Osteoblast (primary cell): ENCODE data around the gene GSK3A. TPM values are rescaled to one million over a fixed set of nuclear protein-coding genes. Genes with fewer than 3 reads are reported as not detected.

ENCODE experiments used
- DNase-seq: peaks from one replicate; pipeline ENCODE4 v3.0.0; 2011; ENCODE audit warnings: low spot score, mixed read lengths; ENCODE audit not compliant: insufficient read length; ENCODE audit errors: missing footprints
- H2AFZ ChIP-seq: 2 replicates; pipeline ENCODE4 v1.6.0; 2011; ENCODE audit warnings: mild to moderate bottlenecking, low read length
- H3K27ac ChIP-seq: 2 replicates; pipeline ENCODE4 v1.5.1; 2011; ENCODE audit warnings: mild to moderate bottlenecking, low read depth, low read length, moderate library complexity
- H3K27me3 ChIP-seq: 2 replicates; pipeline ENCODE4 v1.6.0; 2012; ENCODE audit warnings: mild to moderate bottlenecking, control low read depth, inconsistent platforms, low read length, moderate library complexity; ENCODE audit not compliant: insufficient read depth
- H3K36me3 ChIP-seq: 2 replicates; pipeline ENCODE4 v1.5.1; 2011; ENCODE audit warnings: mild to moderate bottlenecking, low read length, control low read depth, moderate library complexity; ENCODE audit not compliant: insufficient read depth
- H3K4me1 ChIP-seq: 2 replicates; pipeline ENCODE4 v1.5.1; 2011; ENCODE audit warnings: mild to moderate bottlenecking, low read length, control low read depth, moderate library complexity; ENCODE audit not compliant: insufficient read depth
- H3K4me2 ChIP-seq: 2 replicates; pipeline ENCODE4 v1.6.0; 2011; ENCODE audit warnings: mild to moderate bottlenecking, low read length; ENCODE audit not compliant: insufficient read depth
- H3K4me3 ChIP-seq: fragments of 200-600 bp; sonication (generic); 3 replicates; pipeline ENCODE4 v1.5.1; 2012; ENCODE audit warnings: mild to moderate bottlenecking, low read length, inconsistent platforms; ENCODE audit not compliant: insufficient read depth
- H3K79me2 ChIP-seq: 2 replicates; pipeline ENCODE4 v1.6.0; 2012; ENCODE audit warnings: mild to moderate bottlenecking, low read length, control low read depth, inconsistent platforms; ENCODE audit not compliant: insufficient read depth
- H3K9me3 ChIP-seq: 2 replicates; pipeline ENCODE4 v1.5.1; 2011; ENCODE audit warnings: low read depth, low read length, control low read depth
- H4K20me1 ChIP-seq: 2 replicates; pipeline ENCODE4 v1.6.0; 2012; ENCODE audit warnings: mild to moderate bottlenecking, low read length, control low read depth; ENCODE audit not compliant: insufficient read depth
- total RNA-seq: library from RNA; depleted of rRNA; stranded (reverse); fragments of >200 nt; gene quantifications from 2 replicates; pipeline ENCODE4 v1.2.3, GENCODE V29; 2012
- TF ChIP-seq, protein P1 (sequence below): IDR thresholded peaks from 2 replicates; pipeline ENCODE4 v1.5.1; 2011; ENCODE audit warnings: mild to moderate bottlenecking, low read depth, low read length, moderate library complexity; ENCODE audit errors: extremely low read depth

The GSK3A gene
- total RNA-seq, 1 donor, result 18.1 TPM

DNA sequence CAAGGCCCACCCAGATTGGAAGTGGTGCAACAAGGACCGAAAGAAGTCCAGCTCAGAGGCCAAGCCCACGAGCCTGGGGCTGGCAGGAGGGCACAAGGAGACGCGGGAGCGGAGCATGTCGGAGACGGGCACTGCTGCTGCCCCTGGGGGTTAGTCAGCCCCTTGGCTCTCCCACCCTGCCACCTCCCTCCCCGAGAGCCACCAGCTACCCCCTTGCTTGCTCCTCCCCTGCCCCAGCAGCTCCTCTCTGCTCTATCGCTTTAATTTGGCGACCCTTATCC, 45.4 kb upstream of the GSK3A start:
- H3K4me3 ChIP-seq, result no peak overlapping the region
- peaks cover 24% of the 10 kb centered on the region for H3K4me1 ChIP-seq
- TF ChIP-seq, protein P1, sequence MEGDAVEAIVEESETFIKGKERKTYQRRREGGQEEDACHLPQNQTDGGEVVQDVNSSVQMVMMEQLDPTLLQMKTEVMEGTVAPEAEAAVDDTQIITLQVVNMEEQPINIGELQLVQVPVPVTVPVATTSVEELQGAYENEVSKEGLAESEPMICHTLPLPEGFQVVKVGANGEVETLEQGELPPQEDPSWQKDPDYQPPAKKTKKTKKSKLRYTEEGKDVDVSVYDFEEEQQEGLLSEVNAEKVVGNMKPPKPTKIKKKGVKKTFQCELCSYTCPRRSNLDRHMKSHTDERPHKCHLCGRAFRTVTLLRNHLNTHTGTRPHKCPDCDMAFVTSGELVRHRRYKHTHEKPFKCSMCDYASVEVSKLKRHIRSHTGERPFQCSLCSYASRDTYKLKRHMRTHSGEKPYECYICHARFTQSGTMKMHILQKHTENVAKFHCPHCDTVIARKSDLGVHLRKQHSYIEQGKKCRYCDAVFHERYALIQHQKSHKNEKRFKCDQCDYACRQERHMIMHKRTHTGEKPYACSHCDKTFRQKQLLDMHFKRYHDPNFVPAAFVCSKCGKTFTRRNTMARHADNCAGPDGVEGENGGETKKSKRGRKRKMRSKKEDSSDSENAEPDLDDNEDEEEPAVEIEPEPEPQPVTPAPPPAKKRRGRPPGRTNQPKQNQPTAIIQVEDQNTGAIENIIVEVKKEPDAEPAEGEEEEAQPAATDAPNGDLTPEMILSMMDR, result no peak
- peaks cover 38% of the 10 kb centered on the region for H3K79me2 ChIP-seq
- H4K20me1 ChIP-seq, result peaks cover 58% of the 10 kb centered on the region
- no peak overlapping the region for H3K4me2 ChIP-seq
- H3K27me3 ChIP-seq, result no peaks in the 10 kb centered on the region
- no peaks in the 10 kb centered on the region for H3K9me3 ChIP-seq
- H3K36me3 ChIP-seq, result peaks cover 52% of the 10 kb centered on the region
- no peak overlapping the region for H2AFZ ChIP-seq
- no peak overlapping the region for H3K27ac ChIP-seq
- DNase-seq, result no peak

DNA sequence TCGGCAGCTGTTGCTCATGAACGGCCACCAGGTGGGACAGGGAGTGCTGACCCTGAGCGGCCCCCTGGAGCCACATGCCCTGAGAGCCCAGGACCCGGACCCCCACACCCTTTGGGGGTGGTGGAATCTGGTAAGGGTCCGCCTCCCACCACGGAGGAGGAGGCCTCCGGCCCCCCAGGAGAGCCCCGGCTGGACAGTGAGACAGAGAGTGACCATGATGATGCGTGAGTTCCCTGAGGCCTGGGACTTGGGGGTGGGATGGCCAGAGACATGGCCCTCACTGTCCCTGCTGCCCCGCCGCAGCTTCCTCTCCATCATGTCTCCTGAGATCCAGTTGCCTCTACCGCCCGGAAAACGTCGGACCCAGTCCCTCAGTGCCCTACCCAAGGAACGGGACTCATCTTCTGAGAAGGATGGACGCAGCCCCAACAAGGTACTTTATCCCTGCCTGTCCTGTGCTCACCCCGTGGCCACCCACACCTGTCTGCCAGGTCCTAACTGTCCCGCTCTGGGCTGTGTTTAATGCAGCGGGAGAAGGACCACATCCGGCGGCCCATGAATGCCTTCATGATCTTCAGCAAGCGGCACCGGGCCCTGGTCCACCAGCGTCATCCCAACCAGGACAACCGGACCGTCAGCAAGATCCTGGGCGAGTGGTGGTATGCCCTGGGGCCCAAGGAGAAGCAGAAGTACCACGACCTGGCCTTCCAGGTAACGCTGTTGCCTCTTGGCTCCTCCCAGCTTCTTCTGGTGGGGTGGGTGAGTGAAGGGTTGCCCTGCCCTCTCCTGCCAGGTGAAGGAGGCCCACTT, 44.8 kb upstream of the GSK3A start:
- TF ChIP-seq, protein P1, result no peak
- Histone ChIP-seq H3K4me2 (no peak overlapping the region), H2AFZ (no peak overlapping the region), H3K9me3 (no peaks in the 10 kb centered on the region), H4K20me1 (peaks cover 58% of the 10 kb centered on the region), H3K4me3 (no peak overlapping the region), H3K27me3 (no peaks in the 10 kb centered on the region), H3K36me3 (peaks cover 51% of the 10 kb centered on the region), H3K27ac (no peak overlapping the region), H3K4me1 (peaks cover 30% of the 10 kb centered on the region), H3K79me2 (peaks cover 38% of the 10 kb centered on the region)
- DNase-seq, result no peak

DNA sequence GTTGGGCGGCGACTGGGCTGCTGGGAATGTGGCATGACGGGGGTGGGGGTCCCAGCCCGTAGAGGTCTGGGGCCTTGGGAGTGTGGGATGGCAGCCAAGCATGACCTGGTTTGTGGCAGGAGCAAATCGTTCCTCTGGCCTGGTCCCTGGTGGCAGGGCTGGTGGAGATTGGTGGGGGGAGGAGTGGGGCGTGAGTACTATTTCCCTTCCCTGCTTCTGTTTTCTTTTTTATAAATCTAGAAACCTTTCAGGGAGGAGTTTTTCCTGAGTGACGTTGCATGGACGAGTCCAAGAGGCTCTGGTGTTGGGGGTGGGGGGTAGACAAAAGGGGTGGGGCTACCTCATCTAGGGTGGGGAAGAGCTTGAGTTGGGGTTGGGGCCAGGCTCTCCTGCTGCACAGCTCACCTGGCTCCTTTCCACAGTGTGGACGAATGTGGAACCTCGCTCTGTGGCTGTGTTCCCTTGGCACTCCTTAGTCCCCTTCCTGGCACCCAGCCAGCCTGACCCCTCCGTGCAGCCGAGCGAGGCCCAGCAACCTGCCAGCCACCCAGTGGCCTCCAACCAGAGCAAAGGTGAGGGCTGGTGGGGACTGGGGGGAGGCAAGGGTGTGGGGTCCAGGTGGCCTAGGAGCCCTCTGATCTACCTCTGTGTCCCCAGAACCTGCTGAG, 44.1 kb upstream of the GSK3A start:
- Histone ChIP-seq H3K9me3 (no peaks in the 10 kb centered on the region), H3K27me3 (no peaks in the 10 kb centered on the region), H3K27ac (peak overlapping the region; percentile 51), H3K4me1 (peaks cover 37% of the 10 kb centered on the region), H3K4me2 (peak overlapping the region; percentile 86), H2AFZ (no peak overlapping the region), H3K36me3 (peaks cover 46% of the 10 kb centered on the region), H3K4me3 (no peak overlapping the region), H4K20me1 (peaks cover 55% of the 10 kb centered on the region), H3K79me2 (peaks cover 41% of the 10 kb centered on the region)
- peak; percentile 98 for DNase-seq
- TF ChIP-seq, protein P1, result no peak

DNA sequence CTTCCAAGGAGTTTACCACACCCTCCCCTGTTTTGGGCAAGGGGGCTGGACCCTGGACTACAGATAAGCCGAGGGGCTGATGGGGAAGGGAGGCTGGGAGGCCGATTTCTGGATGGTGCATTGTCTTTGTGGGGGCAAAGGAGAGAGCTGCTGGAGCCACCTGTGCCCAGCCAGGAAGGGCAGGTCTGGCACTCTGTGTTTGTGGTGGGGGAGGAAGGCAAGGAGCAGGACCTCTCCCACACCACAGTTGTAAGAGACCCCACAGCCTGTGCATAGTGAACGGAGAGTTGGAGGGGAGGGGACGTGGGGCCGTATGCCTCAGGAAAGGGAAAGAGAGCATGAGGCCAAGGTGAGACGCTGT, 43.6 kb upstream of the GSK3A start:
- Histone ChIP-seq H4K20me1 (peaks cover 54% of the 10 kb centered on the region), H2AFZ (no peak overlapping the region), H3K9me3 (no peaks in the 10 kb centered on the region), H3K79me2 (peaks cover 45% of the 10 kb centered on the region), H3K27me3 (no peaks in the 10 kb centered on the region), H3K27ac (peak overlapping the region; percentile 51), H3K4me1 (peaks cover 42% of the 10 kb centered on the region), H3K4me3 (no peak overlapping the region), H3K4me2 (peak overlapping the region; percentile 86), H3K36me3 (peaks cover 42% of the 10 kb centered on the region)
- TF ChIP-seq, protein P1, result no peak
- DNase-seq, result peak; percentile 71
